ENCODE results near the gene NFATC2.

The NFATC2 gene

DNA sequence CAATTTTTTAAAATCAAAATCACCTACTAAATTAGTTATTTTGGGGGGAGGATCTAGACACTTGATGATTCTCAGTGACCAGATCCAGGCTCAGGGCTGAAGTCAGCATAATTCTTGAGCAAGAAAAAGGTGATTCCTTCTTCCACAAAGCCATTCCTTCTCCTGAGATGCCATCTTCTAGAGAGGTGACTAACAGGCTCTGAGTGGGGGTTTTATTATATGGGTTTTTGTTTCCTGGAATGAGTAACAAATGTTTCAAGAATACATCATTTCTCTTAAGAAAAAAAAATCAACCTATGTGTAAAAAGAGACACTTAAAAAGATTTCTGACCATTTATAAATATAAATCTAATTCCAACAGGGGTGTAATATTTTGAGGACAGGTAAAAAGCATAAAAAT lies 154.3 kb downstream of the NFATC2 start:
- Histone ChIP-seq H3K27ac (ENCODE audit: low read depth, low read length) (no peak overlapping the region), H3K36me3 (ENCODE audit: insufficient read depth, low read length) (no peaks in the 10 kb centered on the region), H3K4me1 (ENCODE audit: control insufficient read depth, insufficient read depth, low read length, unreplicated experiment) (peaks cover 8% of the 10 kb centered on the region), H2AFZ (ENCODE audit: low read length, unreplicated experiment) (no peak overlapping the region), H3K27me3 (ENCODE audit: insufficient read depth, low read length) (no peaks in the 10 kb centered on the region), H3K79me2 (ENCODE audit: control insufficient read depth, insufficient read depth, low read length, unreplicated experiment) (no peaks in the 10 kb centered on the region), H3K4me3 (ENCODE audit: low read depth, low read length) (no peak overlapping the region)

DNA sequence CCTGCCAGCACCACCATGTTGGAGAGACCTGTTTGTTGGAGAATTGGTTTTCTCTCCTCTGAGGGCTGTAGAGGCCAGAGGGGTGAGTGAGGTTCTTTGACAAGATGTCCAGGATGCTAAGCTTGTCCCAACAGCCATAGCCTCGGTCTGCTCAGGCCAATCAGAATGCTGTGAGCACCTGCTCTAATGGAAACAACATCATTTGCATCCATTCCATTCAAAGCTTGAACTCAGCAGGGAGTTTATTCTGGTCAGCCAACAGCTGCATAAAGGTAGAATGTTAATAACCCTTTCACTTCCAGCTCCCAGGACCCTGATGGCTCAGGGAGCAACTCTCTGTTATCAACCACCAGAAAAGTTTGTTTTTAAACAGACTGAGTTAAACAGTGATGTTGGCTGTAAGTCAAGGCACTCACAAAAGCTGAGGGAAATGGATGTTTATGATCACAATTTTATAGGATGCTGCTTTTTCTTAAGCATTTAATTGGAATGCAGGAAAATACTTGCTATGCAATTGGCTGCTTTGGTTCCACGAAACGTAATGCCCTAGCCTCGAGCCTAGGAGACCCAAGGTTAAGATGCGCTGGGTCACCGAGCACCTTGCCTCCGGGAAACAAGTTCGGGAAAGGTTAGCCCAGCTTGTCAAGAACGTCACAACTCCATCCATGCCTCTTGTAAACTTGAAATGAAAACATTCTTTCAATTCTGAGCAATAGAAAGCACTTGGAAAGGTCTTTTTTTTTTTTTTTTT lies 155.2 kb downstream of the NFATC2 start:
- Histone ChIP-seq H3K27ac (ENCODE audit: low read depth, low read length) (no peak overlapping the region), H3K4me3 (ENCODE audit: low read depth, low read length) (no peak overlapping the region), H3K4me1 (ENCODE audit: control insufficient read depth, insufficient read depth, low read length, unreplicated experiment) (peaks cover 8% of the 10 kb centered on the region), H3K27me3 (ENCODE audit: insufficient read depth, low read length) (no peaks in the 10 kb centered on the region), H3K36me3 (ENCODE audit: insufficient read depth, low read length) (no peaks in the 10 kb centered on the region), H3K79me2 (ENCODE audit: control insufficient read depth, insufficient read depth, low read length, unreplicated experiment) (no peaks in the 10 kb centered on the region), H2AFZ (ENCODE audit: low read length, unreplicated experiment) (no peak overlapping the region)

DNA sequence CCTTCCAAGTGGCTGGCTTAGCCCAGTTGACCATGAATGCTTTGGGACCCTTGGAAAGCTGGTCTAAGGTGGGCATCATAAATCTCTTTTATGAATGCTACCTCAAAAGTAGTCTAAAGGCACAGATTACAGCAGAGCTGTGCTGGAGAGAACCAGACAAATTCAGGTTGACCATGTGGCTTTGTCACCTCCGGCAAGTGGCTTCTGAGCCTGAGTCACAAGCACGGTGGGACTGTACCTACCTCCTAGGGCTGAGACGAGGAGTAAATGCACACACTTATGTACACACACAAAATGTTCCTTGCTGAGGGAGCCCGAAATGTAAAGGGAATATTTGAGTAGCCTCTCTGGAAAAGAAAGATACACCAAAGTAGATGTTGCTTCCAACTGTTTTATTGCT lies 155.9 kb downstream of the NFATC2 start:
- peaks cover 8% of the 10 kb centered on the region for H3K4me1 ChIP-seq (ENCODE audit: control insufficient read depth, insufficient read depth, low read length, unreplicated experiment)
- no peaks in the 10 kb centered on the region for H3K36me3 ChIP-seq (ENCODE audit: insufficient read depth, low read length)
- no peaks in the 10 kb centered on the region for H3K79me2 ChIP-seq (ENCODE audit: control insufficient read depth, insufficient read depth, low read length, unreplicated experiment)
- H3K4me3 ChIP-seq (ENCODE audit: low read depth, low read length) = no peak overlapping the region
- no peak overlapping the region for H3K27ac ChIP-seq (ENCODE audit: low read depth, low read length)
- no peak overlapping the region for H2AFZ ChIP-seq (ENCODE audit: low read length, unreplicated experiment)
- H3K27me3 ChIP-seq (ENCODE audit: insufficient read depth, low read length) = no peaks in the 10 kb centered on the region

DNA sequence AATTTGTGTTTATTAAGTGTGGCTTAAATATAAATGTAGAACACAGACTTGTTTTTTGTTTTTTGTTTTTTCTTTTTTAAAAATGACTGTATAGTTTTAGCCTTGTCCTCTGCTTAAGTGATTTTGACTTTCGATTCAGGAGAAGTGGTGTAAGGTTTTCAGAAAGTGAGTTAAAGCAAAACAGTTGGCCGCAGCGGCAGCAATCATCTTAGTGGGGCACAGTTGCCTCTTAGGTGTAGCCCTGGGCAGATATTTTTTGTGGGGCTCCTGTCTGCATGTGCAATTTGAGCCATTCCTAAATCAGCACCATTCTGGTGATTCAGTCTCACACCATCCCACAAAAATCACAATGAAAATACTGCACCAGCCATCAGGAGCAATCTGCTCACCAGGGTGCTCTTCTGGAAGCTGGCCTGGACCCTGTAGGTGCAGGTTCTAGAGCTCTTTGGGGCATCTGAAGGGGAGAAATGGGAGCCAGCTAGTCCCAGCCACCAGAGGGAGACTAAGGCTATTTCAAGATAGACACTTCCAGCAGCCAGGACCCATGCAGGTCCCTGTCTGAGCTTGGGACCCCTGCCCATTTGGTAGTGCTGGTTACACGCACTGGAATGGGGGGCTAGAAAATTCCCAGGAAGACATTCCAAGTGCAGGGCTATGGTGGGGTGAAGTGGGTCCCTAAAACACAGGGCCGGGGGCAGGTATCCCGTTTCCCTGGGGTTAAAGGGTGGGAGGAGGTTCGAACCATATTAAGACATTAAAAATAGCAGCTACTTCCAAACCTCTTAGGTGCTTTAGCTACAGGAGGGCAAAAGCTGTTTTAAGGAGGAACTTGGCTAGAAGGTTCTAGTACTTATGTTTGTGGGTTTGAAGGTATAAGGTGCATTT lies 156.6 kb downstream of the NFATC2 start:
- Histone ChIP-seq H3K27me3 (ENCODE audit: insufficient read depth, low read length) (no peaks in the 10 kb centered on the region), H3K27ac (ENCODE audit: low read depth, low read length) (no peak overlapping the region), H3K36me3 (ENCODE audit: insufficient read depth, low read length) (no peaks in the 10 kb centered on the region), H2AFZ (ENCODE audit: low read length, unreplicated experiment) (no peak overlapping the region), H3K79me2 (ENCODE audit: control insufficient read depth, insufficient read depth, low read length, unreplicated experiment) (no peaks in the 10 kb centered on the region), H3K4me3 (ENCODE audit: low read depth, low read length) (no peak overlapping the region), H3K4me1 (ENCODE audit: control insufficient read depth, insufficient read depth, low read length, unreplicated experiment) (peaks cover 8% of the 10 kb centered on the region)

DNA sequence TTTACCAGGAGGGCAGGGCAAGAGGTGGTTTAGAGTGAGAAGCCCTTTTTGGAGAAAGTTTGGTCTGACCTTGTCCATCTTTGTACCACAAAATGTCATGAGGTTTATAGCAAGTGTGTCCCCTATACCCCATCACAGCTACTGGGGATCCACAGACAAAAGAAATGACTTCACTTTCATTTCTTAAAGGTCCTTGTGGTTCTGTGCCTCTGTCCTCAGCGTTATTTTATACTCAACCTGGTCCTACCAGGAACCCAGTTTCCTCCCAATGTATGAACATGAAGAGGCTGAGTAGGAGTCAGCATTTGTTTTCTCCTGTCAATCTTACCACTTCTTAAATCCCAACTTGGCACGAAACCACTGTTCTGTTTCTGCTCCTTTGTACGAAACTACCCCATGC lies 157.6 kb downstream of the NFATC2 start:
- Histone ChIP-seq H3K27ac (ENCODE audit: low read depth, low read length) (no peak overlapping the region), H3K36me3 (ENCODE audit: insufficient read depth, low read length) (no peaks in the 10 kb centered on the region), H3K27me3 (ENCODE audit: insufficient read depth, low read length) (no peaks in the 10 kb centered on the region), H2AFZ (ENCODE audit: low read length, unreplicated experiment) (no peak overlapping the region), H3K79me2 (ENCODE audit: control insufficient read depth, insufficient read depth, low read length, unreplicated experiment) (no peaks in the 10 kb centered on the region), H3K4me3 (ENCODE audit: low read depth, low read length) (no peak overlapping the region), H3K4me1 (ENCODE audit: control insufficient read depth, insufficient read depth, low read length, unreplicated experiment) (peaks cover 8% of the 10 kb centered on the region)

DNA sequence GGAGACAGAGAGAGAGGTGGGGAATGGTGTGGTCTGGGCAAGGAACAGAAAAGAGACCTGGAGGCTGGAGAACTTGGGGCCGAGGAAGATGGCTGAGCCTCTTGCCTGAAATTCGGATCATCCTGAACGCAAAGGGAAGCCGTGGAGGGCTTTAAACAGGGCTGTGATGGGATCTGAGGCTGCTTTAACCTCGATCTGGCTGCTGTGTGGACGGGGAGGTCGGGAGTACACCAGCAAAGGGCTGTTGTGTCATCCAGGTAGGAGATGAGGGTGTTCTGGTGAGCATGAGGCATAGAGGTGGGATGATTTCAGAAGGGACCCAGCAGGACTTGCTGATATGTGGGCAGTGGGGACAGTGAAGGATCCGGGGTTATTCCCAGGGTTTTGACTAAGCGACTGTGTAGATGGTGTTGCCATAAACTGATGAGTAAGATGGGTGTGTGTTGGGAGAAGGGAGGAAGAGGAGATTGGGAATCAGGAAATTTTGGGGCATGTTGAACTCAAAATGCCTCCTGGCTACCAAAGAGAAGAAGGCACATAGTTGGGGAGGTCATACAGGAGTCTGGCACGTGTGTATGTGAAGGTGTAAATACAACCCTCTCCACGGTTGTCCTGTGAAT lies 158.5 kb downstream of the NFATC2 start:
- Histone ChIP-seq H3K4me1 (ENCODE audit: control insufficient read depth, insufficient read depth, low read length, unreplicated experiment) (peaks cover 6% of the 10 kb centered on the region), H3K4me3 (ENCODE audit: low read depth, low read length) (no peak overlapping the region), H3K27me3 (ENCODE audit: insufficient read depth, low read length) (no peaks in the 10 kb centered on the region), H3K79me2 (ENCODE audit: control insufficient read depth, insufficient read depth, low read length, unreplicated experiment) (no peaks in the 10 kb centered on the region), H2AFZ (ENCODE audit: low read length, unreplicated experiment) (no peak overlapping the region), H3K36me3 (ENCODE audit: insufficient read depth, low read length) (no peaks in the 10 kb centered on the region), H3K27ac (ENCODE audit: low read depth, low read length) (no peak overlapping the region)

DNA sequence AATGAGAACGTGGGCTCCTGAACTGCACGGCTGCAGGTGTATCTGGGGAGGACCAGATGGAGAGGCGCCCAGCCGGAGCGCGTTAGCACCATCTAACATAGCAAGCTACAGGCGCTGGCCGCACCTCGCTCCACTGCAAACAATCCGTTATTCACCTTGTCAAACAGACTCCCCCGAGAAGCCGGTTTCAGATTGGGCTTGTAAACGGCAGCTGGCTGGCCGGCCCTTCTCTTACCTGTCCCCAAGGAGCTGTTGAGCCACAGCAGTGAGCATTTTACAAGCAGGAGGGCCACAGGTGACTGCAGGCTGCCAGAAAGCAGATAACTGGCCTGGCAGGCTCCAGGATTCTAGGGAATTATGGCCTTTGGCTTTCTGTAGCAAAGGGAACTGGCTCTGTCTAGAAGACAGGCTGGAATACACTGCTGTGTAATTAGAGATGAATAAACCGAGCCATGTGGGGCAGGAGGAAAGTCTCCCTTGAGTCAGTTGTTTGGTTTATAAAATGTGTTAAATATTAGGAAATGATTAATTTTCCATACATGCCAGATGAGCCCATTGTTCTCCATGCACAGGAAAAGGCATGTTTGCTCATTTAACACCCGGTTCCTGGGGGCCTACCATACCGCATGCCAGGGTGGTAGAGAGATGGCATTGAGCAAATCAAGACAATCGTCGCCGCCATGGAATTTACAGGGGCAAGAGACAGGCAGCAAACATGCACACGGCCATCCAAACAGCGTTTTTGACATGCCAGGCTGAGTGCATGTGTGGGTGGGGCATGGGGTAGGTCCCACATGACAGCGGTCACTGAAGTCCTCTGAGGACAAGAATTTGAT lies 159.3 kb downstream of the NFATC2 start:
- Histone ChIP-seq H3K4me1 (ENCODE audit: control insufficient read depth, insufficient read depth, low read length, unreplicated experiment) (no peaks in the 10 kb centered on the region), H3K27me3 (ENCODE audit: insufficient read depth, low read length) (no peaks in the 10 kb centered on the region), H3K4me3 (ENCODE audit: low read depth, low read length) (no peak overlapping the region), H3K79me2 (ENCODE audit: control insufficient read depth, insufficient read depth, low read length, unreplicated experiment) (no peaks in the 10 kb centered on the region), H2AFZ (ENCODE audit: low read length, unreplicated experiment) (no peak overlapping the region), H3K36me3 (ENCODE audit: insufficient read depth, low read length) (no peaks in the 10 kb centered on the region), H3K27ac (ENCODE audit: low read depth, low read length) (no peak overlapping the region)

DNA sequence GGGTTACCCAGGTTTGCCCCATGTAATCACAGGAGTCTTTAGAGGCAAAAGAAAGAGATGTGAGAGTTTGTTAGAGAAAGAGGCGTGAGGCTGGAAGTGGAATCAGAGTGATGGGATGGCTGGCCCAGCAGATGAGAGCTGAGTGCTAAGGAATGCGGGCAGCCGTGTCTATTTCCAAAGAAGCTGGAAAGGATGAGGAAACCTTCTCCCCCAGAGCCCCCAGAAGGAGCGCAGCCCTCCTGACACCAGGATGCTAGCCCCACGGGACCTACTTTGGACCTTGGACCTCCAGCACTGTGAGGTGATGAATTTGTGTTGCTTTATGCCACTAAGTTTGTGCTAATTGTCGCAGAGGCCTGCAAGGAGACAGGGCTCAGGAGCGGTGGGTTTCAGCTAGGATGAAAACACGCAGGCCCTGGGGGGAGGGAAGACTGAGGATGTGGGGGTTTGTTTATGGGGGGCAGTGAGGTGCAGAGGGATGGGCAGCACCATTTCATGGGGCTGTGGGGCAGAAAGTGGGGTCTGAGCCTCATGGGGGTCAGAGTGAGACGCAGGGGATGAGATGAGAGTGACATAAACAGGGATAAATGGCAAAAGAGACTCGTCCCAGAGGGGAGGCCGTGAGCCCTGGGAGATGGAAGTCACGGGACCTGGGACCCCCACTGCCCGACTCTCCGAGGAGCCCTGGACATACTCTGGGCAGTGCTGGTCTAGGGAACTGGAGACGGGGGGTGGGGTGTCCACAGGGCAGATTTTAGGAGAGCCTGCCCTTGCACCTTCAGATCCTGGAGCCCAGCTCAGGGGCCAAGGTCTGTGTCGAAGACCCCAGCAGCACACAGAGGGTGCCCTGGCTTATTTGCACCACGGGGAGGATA lies 160.2 kb downstream of the NFATC2 start:
- Histone ChIP-seq H3K4me3 (ENCODE audit: low read depth, low read length) (no peak overlapping the region), H3K27me3 (ENCODE audit: insufficient read depth, low read length) (no peaks in the 10 kb centered on the region), H3K79me2 (ENCODE audit: control insufficient read depth, insufficient read depth, low read length, unreplicated experiment) (no peaks in the 10 kb centered on the region), H3K4me1 (ENCODE audit: control insufficient read depth, insufficient read depth, low read length, unreplicated experiment) (no peaks in the 10 kb centered on the region), H2AFZ (ENCODE audit: low read length, unreplicated experiment) (no peak overlapping the region), H3K36me3 (ENCODE audit: insufficient read depth, low read length) (no peaks in the 10 kb centered on the region), H3K27ac (ENCODE audit: low read depth, low read length) (no peak overlapping the region)

DNA sequence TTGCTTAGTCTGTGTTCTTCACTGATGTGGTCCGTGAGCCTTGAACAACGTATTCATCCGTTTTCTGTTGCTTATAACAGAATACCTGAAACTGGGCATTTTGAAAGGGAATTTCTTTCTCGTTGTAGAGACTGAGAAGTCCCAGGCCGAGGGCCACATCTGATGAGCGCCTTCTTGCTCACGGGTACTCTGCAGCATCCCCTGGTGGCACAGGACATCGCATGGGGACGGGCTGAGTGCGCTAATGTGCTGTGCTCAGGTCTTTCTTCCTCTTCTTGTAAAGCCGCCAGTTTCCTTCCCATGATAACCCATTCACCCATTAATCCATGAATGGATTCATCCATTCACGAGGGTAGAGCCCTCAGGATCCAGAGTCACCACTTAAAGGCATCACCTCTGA lies 161.0 kb downstream of the NFATC2 start:
- H3K27me3 ChIP-seq (ENCODE audit: insufficient read depth, low read length) = no peaks in the 10 kb centered on the region
- no peak overlapping the region for H3K4me3 ChIP-seq (ENCODE audit: low read depth, low read length)
- H2AFZ ChIP-seq (ENCODE audit: low read length, unreplicated experiment) = no peak overlapping the region
- no peaks in the 10 kb centered on the region for H3K79me2 ChIP-seq (ENCODE audit: control insufficient read depth, insufficient read depth, low read length, unreplicated experiment)
- H3K27ac ChIP-seq (ENCODE audit: low read depth, low read length) = no peak overlapping the region
- no peaks in the 10 kb centered on the region for H3K4me1 ChIP-seq (ENCODE audit: control insufficient read depth, insufficient read depth, low read length, unreplicated experiment)
- H3K36me3 ChIP-seq (ENCODE audit: insufficient read depth, low read length) = no peaks in the 10 kb centered on the region

Measured in ACC112 (cell line).